Right renal cortex interstitium (tissue), 3 donors: ENCODE data around the gene ASIC3. TPM values are rescaled to one million over a fixed set of nuclear protein-coding genes. Genes with fewer than 3 reads are reported as not detected.

Source experiments
- DNase-seq, 3 donors: peaks; one replicate each; pipeline ENCODE4 v3.0.0-alpha.2; 2013; ENCODE audit warnings: low read depth in 3 of 3, low spot score in 2 of 3
- polyA plus RNA-seq, 3 donors: library from polyadenylated mRNA; unstranded; fragments of 120-200 nt; gene quantifications; one replicate each; pipeline ENCODE4 v1.2.1, GENCODE V29; 2013; ENCODE audit not compliant: insufficient read length in 3 of 3

ASIC3 gene
- polyA plus RNA-seq, 3 donors = 1.1 to 2.4 (median 1.2) TPM

GRCh38 chr7:151083071-151083823 is 34.9 kb downstream of the ASIC3 start, which contains the start of gene TMUB1:
TSS of gene TMUB1 (minus strand) at chr7:151083493. CDS start at chr7:151082563, 930 bp downstream.
- no peak for DNase-seq

GRCh38 chr7:151083824-151084160 is 35.5 kb downstream of the ASIC3 start:
- no peak for DNase-seq

- no peak for DNase-seq
Observed at GRCh38 chr7:151085329-151085690, 37.0 kb downstream of the ASIC3 start.

- DNase-seq = no peak
Observed at GRCh38 chr7:151085691-151086620, 37.6 kb downstream of the ASIC3 start, which contains the start of gene AGAP3. TSS of gene AGAP3 (plus strand) at chr7:151086475. CDS start at chr7:151086742, 267 bp downstream.

- no peak for DNase-seq
Observed at GRCh38 chr7:151086802-151087244, 38.5 kb downstream of the ASIC3 start.

GRCh38 chr7:151087245-151088018 is 39.1 kb downstream of the ASIC3 start:
- DNase-seq = no peak

GRCh38 chr7:151088019-151088855 is 39.9 kb downstream of the ASIC3 start:
- DNase-seq = no peak

- DNase-seq = no peak
Observed at GRCh38 chr7:151088856-151089699, 40.7 kb downstream of the ASIC3 start.

GRCh38 chr7:151089893-151090730 is 41.8 kb downstream of the ASIC3 start:
- DNase-seq = no peak

- DNase-seq = no peak
Observed at GRCh38 chr7:151091003-151091402, 42.7 kb downstream of the ASIC3 start.

GRCh38 chr7:151091431-151091830 is 43.1 kb downstream of the ASIC3 start:
- no peak for DNase-seq

- DNase-seq = no peak
Observed at GRCh38 chr7:151091988-151092387, 43.7 kb downstream of the ASIC3 start.

GRCh38 chr7:151093748-151094147 is 45.4 kb downstream of the ASIC3 start:
- DNase-seq = no peak

GRCh38 chr7:151094675-151095074 is 46.3 kb downstream of the ASIC3 start:
- DNase-seq = no peak

- no peak for DNase-seq
Observed at GRCh38 chr7:151095123-151095797, 46.9 kb downstream of the ASIC3 start.

GRCh38 chr7:151095828-151096475 is 47.6 kb downstream of the ASIC3 start:
- DNase-seq = no peak
